Spleen (tissue), 11 donors: Measurements from ENCODE around the gene ATP10D. TPM values are rescaled to one million over a fixed set of nuclear protein-coding genes. Genes with fewer than 3 reads are reported as not detected.
A peak's percentile ranks its signal among the peaks of the same experiment; 100 is the strongest.

Experiments used
- DNase-seq: peaks from one replicate; pipeline ENCODE4 v3.0.0-alpha.2; 2020
- H3K27ac ChIP-seq, 8 donors: fragments of 200-600 bp; sonication (generic) in 7 of 8; 1 replicate in 4 of 8; 2 replicates in 4 of 8; pipeline versions ENCODE4 v1.5.0 to v1.8.0; 2016 to 2021; ENCODE audit warnings: inconsistent platforms in 4 of 8, mild to moderate bottlenecking in 4 of 8, moderate library complexity in 1 of 8
- H3K27me3 ChIP-seq, 7 donors: fragments of 200-600 bp; sonication (generic) in 6 of 7; replicated peaks in 1 of 7; 1 replicate in 4 of 7; 2 replicates in 3 of 7; pipeline versions ENCODE4 v1.5.0 to v1.8.0; 2016 to 2021; ENCODE audit warnings: inconsistent platforms in 3 of 7, mild to moderate bottlenecking in 1 of 7
- H3K36me3 ChIP-seq, 6 donors: fragments of 200-600 bp; sonication (generic) in 5 of 6; 1 replicate in 4 of 6; 2 replicates in 2 of 6; pipeline versions ENCODE4 v1.5.0 to v1.8.0; 2016 to 2021; ENCODE audit warnings: inconsistent platforms in 2 of 6
- H3K4me1 ChIP-seq, 6 donors: fragments of 200-600 bp; sonication (generic) in 5 of 6; 1 replicate in 3 of 6; 2 replicates in 3 of 6; pipeline versions ENCODE4 v1.5.0 to v1.8.0; 2016 to 2021; ENCODE audit warnings: inconsistent platforms in 3 of 6
- H3K4me3 ChIP-seq, 8 donors: fragments of 200-600 bp; sonication (generic) in 7 of 8; 1 replicate in 4 of 8; 2 replicates in 4 of 8; pipeline versions ENCODE4 v1.5.0 to v1.8.0; 2016 to 2021; ENCODE audit warnings: inconsistent platforms in 4 of 8, mild to moderate bottlenecking in 4 of 8, moderate library complexity in 2 of 8
- H3K9me3 ChIP-seq, 8 donors: fragments of 200-600 bp; sonication (generic) in 7 of 8; 1 replicate in 4 of 8; 2 replicates in 4 of 8; pipeline versions ENCODE4 v1.5.0 to v1.8.0; 2016 to 2021; ENCODE audit warnings: inconsistent platforms in 4 of 8
- CTCF ChIP-seq, 11 experiments: fragments of 200-600 bp in 7 of 11; fragments of 450-650 bp in 4 of 11; sonication (generic) in 4 of 11; IDR thresholded peaks in 8 of 11; conservative IDR thresholded peaks in 3 of 11; 1 replicate in 7 of 11; 2 replicates in 4 of 11; pipeline versions ENCODE4 v1.4.0 to v1.8.0; 2016 to 2021; ENCODE audit warnings: antibody characterized with exemption in 11 of 11, inconsistent platforms in 4 of 11, mild to moderate bottlenecking in 1 of 11
- POLR2A ChIP-seq, 3 donors: fragments of 450-650 bp; IDR thresholded peaks; one replicate each; pipeline ENCODE4 v1.5.1; 2017; ENCODE audit warnings: antibody characterized with exemption in 3 of 3, mild to moderate bottlenecking in 1 of 3
- POLR2AphosphoS5 ChIP-seq, 3 donors: sonication (generic); formaldehyde crosslinking; IDR thresholded peaks; one replicate each; pipeline ENCODE4 v1.5.1; 2017; ENCODE audit warnings: antibody characterized with exemption in 3 of 3
- WGBS, 5 donors: extraction: QIAGEN DNeasy Blood & Tissue Kit in 3 of 5; methylation state at CpG; one replicate each; pipeline versions ENCODE4 v1.1.5 to v1.1.7; 2013 to 2018; 5-methylcytosine and 5-hydroxymethylcytosine counted together
- intact Hi-C: fragments of 100-400 bp; cut with DNase I; formaldehyde crosslinking; loops from one replicate; pipeline ENCODE4 v1.15.0; 2023; ENCODE audit warnings: low total_unique reads
- polyA plus RNA-seq, 3 donors: library from polyadenylated mRNA; stranded (reverse); fragments of 200-250 nt; gene quantifications; one replicate each; pipeline ENCODE4 v1.2.1, GENCODE V29; 2013
- total RNA-seq, 7 donors: library from RNA; depleted of rRNA in 3 of 7; stranded (reverse); fragments of >200 nt in 3 of 7; fragmentation: NEBNext Ultra II Directional in 4 of 7; extraction: Animal tissue kit (Norgen Biotek cat#: 25700) in 4 of 7; gene quantifications; one replicate each; pipeline versions ENCODE4 v1.1.0 to v1.2.1, GENCODE V29; 2016 to 2021
- donor health status: healthy with polysubstance abuse.
- donor health status: DM: no; HTN: no; CAD: no; lungs with moderate emphysema.
- donor health status: DM: no; HTN: no; CAD: no.
- donor health status: Bipolar disorder and iron deficiency.
- donor health status: healthy.
- donor health status: DM: no; HTN: no; CAD: no.
- donor health status: DM: yes; HTN: yes; CAD: no.

The ATP10D gene
- total and polyA plus RNA-seq, 10 donors: 4.6 to 79.1 (median 51.2) TPM

- H3K27ac ChIP-seq: peak overlapping the region; percentile 32 to 82 (median 73)
- DNase-seq: no peak
- peaks cover 0 to 4% (median 0%) of the 10 kb centered on the region in 6 donors for H3K36me3 ChIP-seq
- H3K4me1 ChIP-seq: peaks cover 10 to 60% (median 34%) of the 10 kb centered on the region in 6 donors
- H3K9me3 ChIP-seq: no peaks in the 10 kb centered on the region
- intact Hi-C loops: no loop called here
- H3K27me3 ChIP-seq: no peaks in the 10 kb centered on the region
- WGBS, 5 donors: 54 to 64% (median 59%) methylated on average over 6 of the region's 6 CpGs
- no peak for TF ChIP-seq POLR2AphosphoS5 (IDR thresholded peaks at IDR 0.05)
- TF ChIP-seq POLR2A (IDR thresholded peaks at IDR 0.05): no peak
- no peak for TF ChIP-seq CTCF (IDR thresholded peaks at IDR 0.05 in 8 of 11, conservative IDR thresholded peaks at IDR 0.05 in 3 of 11)
- H3K4me3 ChIP-seq: no peak overlapping the region
These were observed 13.8 kb downstream of the ATP10D start for GRCh38 chr4:47498899-47499298.

GRCh38 chr4:47499700-47500099, 14.6 kb downstream of the ATP10D start:
- H3K27ac ChIP-seq: peak overlapping the region; percentile 32 to 82 (median 73)
- peaks cover 0 to 4% (median 0%) of the 10 kb centered on the region in 6 donors for H3K36me3 ChIP-seq
- peak overlapping the region in 2 of 8 donors; percentile 4 to 21 for H3K4me3 ChIP-seq
- H3K27me3 ChIP-seq: no peaks in the 10 kb centered on the region
- intact Hi-C loops: no loop called here
- TF ChIP-seq CTCF (IDR thresholded peaks at IDR 0.05 in 8 of 11, conservative IDR thresholded peaks at IDR 0.05 in 3 of 11) (no peak), POLR2AphosphoS5 (IDR thresholded peaks at IDR 0.05) (no peak), POLR2A (IDR thresholded peaks at IDR 0.05) (no peak)
- H3K9me3 ChIP-seq: no peaks in the 10 kb centered on the region
- H3K4me1 ChIP-seq: peaks cover 10 to 53% (median 30%) of the 10 kb centered on the region in 6 donors
- DNase-seq: no peak
- 2 to 9% (median 3%) methylated on average over 2 of the region's 2 CpGs for WGBS, 5 donors

GRCh38 chr4:47500776-47501175, 15.7 kb downstream of the ATP10D start:
- Histone ChIP-seq H3K4me3 (no peak overlapping the region), H3K27ac (peak overlapping the region in 7 of 8 donors; percentile 10 to 82 (median 75)), H3K9me3 (no peaks in the 10 kb centered on the region), H3K36me3 (peaks cover 0 to 4% (median 0%) of the 10 kb centered on the region in 6 donors), H3K4me1 (peaks cover 10 to 50% (median 30%) of the 10 kb centered on the region in 6 donors), H3K27me3 (no peaks in the 10 kb centered on the region)
- WGBS, 5 donors: 56 to 64% (median 58%) methylated on average over 3 of the region's 3 CpGs
- intact Hi-C loops: no loop called here
- no peak for TF ChIP-seq CTCF (IDR thresholded peaks at IDR 0.05 in 8 of 11, conservative IDR thresholded peaks at IDR 0.05 in 3 of 11)
- TF ChIP-seq POLR2A (IDR thresholded peaks at IDR 0.05): no peak
- no peak for TF ChIP-seq POLR2AphosphoS5 (IDR thresholded peaks at IDR 0.05)
- no peak for DNase-seq

GRCh38 chr4:47505147-47505546, 20.1 kb downstream of the ATP10D start:
- H3K4me1 ChIP-seq: peaks cover 2 to 54% (median 16%) of the 10 kb centered on the region in 6 donors
- intact Hi-C loops: no loop called here
- WGBS, 5 donors: 65 to 98% (median 81%) methylated on average over 3 of the region's 3 CpGs

More at GRCh38 chr4:47505147-47505546, 20.1 kb downstream of the ATP10D start:
- no peak for DNase-seq
- Histone ChIP-seq H3K4me3 (no peak overlapping the region), H3K36me3 (peaks cover 0 to 4% (median 0%) of the 10 kb centered on the region in 6 donors), H3K27me3 (no peaks in the 10 kb centered on the region), H3K27ac (no peak overlapping the region), H3K9me3 (no peaks in the 10 kb centered on the region)
- TF ChIP-seq POLR2AphosphoS5 (IDR thresholded peaks at IDR 0.05) (no peak), POLR2A (IDR thresholded peaks at IDR 0.05) (no peak), CTCF (IDR thresholded peaks at IDR 0.05 in 8 of 11, conservative IDR thresholded peaks at IDR 0.05 in 3 of 11) (no peak)
